HG02759 (cell line): ENCODE measurements around the gene GNAZ.

Source experiments
- ATAC-seq: cut with Tn5 transposase; IDR thresholded peaks from one replicate; pipeline ENCODE4 v1.9.1; 2021; ENCODE audit warnings: mild to moderate bottlenecking, moderate library complexity; ENCODE audit not compliant: unreplicated experiment

Gene GNAZ

GRCh38 chr22:23117891-23118646 is 47.8 kb downstream of the GNAZ start:
- no peak for ATAC-seq

- no peak for ATAC-seq
Observed at GRCh38 chr22:23118647-23119493, 48.6 kb downstream of the GNAZ start.

- no peak for ATAC-seq
Observed at GRCh38 chr22:23119494-23120414, 49.4 kb downstream of the GNAZ start.

- no peak for ATAC-seq
Observed at GRCh38 chr22:23120415-23120899, 50.1 kb downstream of the GNAZ start.

- no peak for ATAC-seq
Observed at GRCh38 chr22:23121000-23121421, 50.7 kb downstream of the GNAZ start.

GRCh38 chr22:23121424-23121823 is 51.1 kb downstream of the GNAZ start:
- ATAC-seq: no peak

GRCh38 chr22:23122216-23122957 is 52.1 kb downstream of the GNAZ start:
- ATAC-seq: no peak

GRCh38 chr22:23122992-23123803 is 52.9 kb downstream of the GNAZ start:
- no peak for ATAC-seq

GRCh38 chr22:23123804-23124254 is 53.5 kb downstream of the GNAZ start:
- no peak for ATAC-seq

- no peak for ATAC-seq
Observed at GRCh38 chr22:23124611-23125511, 54.5 kb downstream of the GNAZ start.

GRCh38 chr22:23125512-23126103 is 55.3 kb downstream of the GNAZ start:
- ATAC-seq: no peak

GRCh38 chr22:23126165-23127054 is 56.1 kb downstream of the GNAZ start:
- ATAC-seq: no peak

- no peak for ATAC-seq
Observed at GRCh38 chr22:23127055-23127756, 56.9 kb downstream of the GNAZ start.

GRCh38 chr22:23127788-23128187 is 57.5 kb downstream of the GNAZ start:
- ATAC-seq: no peak

- no peak for ATAC-seq
Observed at GRCh38 chr22:23128269-23129108, 58.2 kb downstream of the GNAZ start.
